Measurements from ENCODE around the gene HUNK. TPM values are rescaled to one million over a fixed set of nuclear protein-coding genes. Genes with fewer than 3 reads are reported as not detected.

The HUNK gene
- total and polyA plus RNA-seq, 2 of the 8 experiments (the other 6 are each of a cell fraction or from before 2014, with no cell fraction given) = 1.9 to 10.2 TPM

DNA sequence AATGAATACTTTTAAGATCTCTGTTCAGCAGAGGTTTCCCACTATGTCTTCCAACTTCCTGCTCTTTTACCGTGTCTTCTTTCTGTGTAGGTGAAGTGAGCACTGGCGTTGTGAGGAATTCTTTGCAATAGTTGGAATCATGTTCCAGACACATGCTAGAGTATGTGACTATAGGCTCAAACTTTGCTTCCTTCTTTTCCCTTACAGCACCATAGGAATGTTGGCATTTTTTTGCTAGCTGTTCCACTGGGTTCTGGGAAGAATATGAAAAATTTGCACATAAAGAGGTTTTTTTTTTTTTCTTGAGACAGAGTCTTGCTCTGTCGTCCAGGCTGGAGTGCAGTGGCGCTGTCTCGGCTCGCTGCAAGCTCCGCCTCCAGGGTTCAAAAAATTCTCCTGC, 15.7 kb upstream of the HUNK start:
- no peak for FAIRE-seq
- Histone ChIP-seq H3K79me1 (ENCODE audit: low read depth, low read length) (no peaks in the 10 kb centered on the region), H4K91ac (replicated peaks; ENCODE audit: insufficient read length, low read length) (no peak overlapping the region), H3K23ac (ENCODE audit: insufficient read length) (no peak overlapping the region), H3K79me2 (ENCODE audit: control insufficient read depth in 1 of 2, insufficient read depth in 2 of 2, low read length in 2 of 2) (no peaks in the 10 kb centered on the region), H3K56ac (replicated peaks; ENCODE audit: insufficient read length, low read depth, low read length) (no peak overlapping the region), H2BK120ac (replicated peaks; ENCODE audit: low read depth, low read length) (no peak overlapping the region), H3K9ac (replicated peaks in 1 of 4; ENCODE audit: extremely low read depth in 1 of 4, low read depth in 3 of 4, low read length in 3 of 4) (no peak overlapping the region), H3K36me3 (ENCODE audit: control insufficient read depth in 2 of 4, insufficient read depth in 4 of 4, low read length in 3 of 4) (no peaks in the 10 kb centered on the region), H3K4me2 (ENCODE audit: insufficient read depth in 1 of 2, low read depth in 2 of 2, low read length in 2 of 2) (no peak overlapping the region), H4K20me1 (replicated peaks in 1 of 2; ENCODE audit: control insufficient read depth in 1 of 2, insufficient read depth in 2 of 2, low read length in 2 of 2) (no peaks in the 10 kb centered on the region), H2BK12ac (ENCODE audit: low read depth, low read length) (no peak overlapping the region), H3K23me2 (ENCODE audit: low read depth, low read length) (no peaks in the 10 kb centered on the region), H3K4me1 (replicated peaks in 1 of 4; ENCODE audit: control insufficient read depth in 3 of 4, insufficient read depth in 4 of 4, low read length in 3 of 4) (no peaks in the 10 kb centered on the region), H4K8ac (ENCODE audit: extremely low read depth, insufficient read depth, low read length) (no peak overlapping the region), H4K5ac (ENCODE audit: insufficient read length, low read depth, low read length) (no peak overlapping the region), H3K14ac (ENCODE audit: insufficient read length) (no peak overlapping the region), H2BK5ac (ENCODE audit: low read depth, low read length) (no peak overlapping the region), H2BK20ac (ENCODE audit: low read length) (no peak overlapping the region), H3K4me3 (ENCODE audit: extremely low read depth in 1 of 4, insufficient read depth in 2 of 4, low read depth in 3 of 4, low read length in 4 of 4) (no peak overlapping the region), H3K18ac (ENCODE audit: extremely low read depth, low read length) (no peak overlapping the region), H3K27me3 (replicated peaks in 1 of 4; ENCODE audit: control insufficient read depth in 3 of 4, extremely low read depth in 1 of 4, insufficient read depth in 3 of 4, low read length in 3 of 4) (no peaks in the 10 kb centered on the region), H2AK5ac (ENCODE audit: low read depth, low read length) (no peak overlapping the region), H3K4ac (replicated peaks; ENCODE audit: insufficient read length, low read depth, low read length) (no peak overlapping the region), H3K27ac (ENCODE audit: low read depth, low read length) (no peak overlapping the region), H2BK15ac (ENCODE audit: low read length) (no peak overlapping the region), H2AFZ (ENCODE audit: low read length) (no peak overlapping the region), H3K9me3 (ENCODE audit: insufficient read depth in 2 of 2, low read depth in 1 of 2, low read length in 1 of 2) (no peaks in the 10 kb centered on the region)
- WGBS, 2 experiments (ENCODE audit: extremely low coverage in 1 of 2, insufficient coverage in 1 of 2, insufficient read length in 1 of 2, insufficient replicate concordance in 2 of 2, low coverage in 1 of 2, low lambda C conversion rate in 2 of 2, missing lambda C conversion rate in 1 of 2) = 88% methylated on average over 7 of the region's 7 CpGs; no CpG with 5 or more reads in 1 of the 2 experiments
- POLR2A ChIA-PET (ENCODE audit: partially characterized antibody) = no interaction called here
- CTCF ChIA-PET (ENCODE audit: partially characterized antibody) = interaction anchor here (3.3 kb wide), 1 partner anchor 9 kb away, joined by 14 read pairs; no protein-coding TSS in a partner anchor
- no peak for DNase-seq (ENCODE audit: low read depth in 1 of 2, low spot score in 2 of 2)
- TF ChIP-seq TAF7 (optimal IDR thresholded peaks at IDR 0.05; ENCODE audit: borderline replicate concordance, low read depth, low read length) (no peak), CBX5 (IDR thresholded peaks at IDR 0.05; ENCODE audit: low read depth, low read length) (no peak), CTBP2 (IDR thresholded peaks at IDR 0.05; ENCODE audit: borderline replicate concordance, insufficient read depth, insufficient read length, low read length) (no peak), KDM5A (IDR thresholded peaks at IDR 0.05; ENCODE audit: low read length) (no peak), KDM4A (IDR thresholded peaks at IDR 0.05; ENCODE audit: low read depth, low read length, severe bottlenecking) (no peak), RNF2 (IDR thresholded peaks at IDR 0.05; ENCODE audit: borderline replicate concordance, low read depth, low read length, missing control alignments, poor library complexity, severe bottlenecking) (no peak), TBP (IDR thresholded peaks at IDR 0.05; ENCODE audit: low read depth, low read length) (no peak), TAF1 (IDR thresholded peaks at IDR 0.05; ENCODE audit: low read depth, low read length) (no peak), BACH1 (IDR thresholded peaks at IDR 0.05; ENCODE audit: low read length) (no peak), SP1 (IDR thresholded peaks at IDR 0.05; ENCODE audit: low read depth, low read length) (no peak), JUND (IDR thresholded peaks at IDR 0.05; ENCODE audit: low read length) (no peak), BRCA1 (IDR thresholded peaks at IDR 0.05; ENCODE audit: low read depth, low read length) (no peak)
